Measurements from ENCODE around the gene GJC3.
A peak's percentile ranks its signal among the peaks of the same experiment; 100 is the strongest.
"Not testable (repeated sequence)": the region's sequence is repeated elsewhere in the genome, so short reads cannot be mapped to it uniquely, and the experiment has no call there.

GJC3 gene

GRCh38 chr7:99928994-99929729, at the start of gene GJC3:
GJC3 (minus strand) TSS chr7:99929620; CDS start chr7:99929620, 0 bp downstream.
- peak; percentile 61 for DNase-seq

- DNase-seq: no peak
Observed at GRCh38 chr7:99976626-99977025, 47.2 kb upstream of the GJC3 start.

DNA sequence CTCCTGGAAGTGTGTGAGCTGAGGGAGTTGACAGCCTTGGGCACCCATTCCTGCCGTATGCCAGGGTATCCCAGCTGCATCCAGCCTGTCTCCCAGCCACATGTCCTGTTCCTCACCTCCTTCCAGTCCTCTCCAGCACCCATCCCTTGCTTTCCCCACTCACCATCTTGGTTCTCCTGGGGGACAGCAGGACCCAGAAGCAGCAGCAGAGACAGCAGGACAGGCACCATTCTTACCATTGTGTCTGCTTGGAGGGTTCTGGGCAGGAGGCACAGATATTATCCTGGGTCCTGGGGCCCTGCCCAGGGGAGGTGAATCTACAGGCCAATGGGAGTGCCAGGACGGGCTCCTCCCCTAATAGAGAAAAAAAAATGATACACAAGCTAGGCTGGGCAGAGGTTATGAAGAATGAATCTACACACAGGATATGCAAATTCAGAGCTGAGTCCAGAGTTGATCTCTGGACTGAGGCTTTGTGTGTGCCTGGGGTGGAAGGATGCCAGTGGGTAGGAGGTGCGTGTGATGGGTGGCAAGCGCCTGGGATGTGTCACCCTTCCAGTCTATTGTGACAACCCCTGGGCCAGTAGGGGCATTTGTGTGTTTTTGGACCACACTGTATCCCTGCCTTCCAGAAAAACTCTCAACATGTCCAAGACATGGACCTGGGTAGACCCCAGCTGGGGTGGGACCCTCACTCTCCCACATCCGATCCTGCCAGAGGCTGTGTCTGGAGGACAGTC, 46.5 kb upstream of the GJC3 start, which contains the start of gene AZGP1:
AZGP1 (minus strand) TSS at position 250 of the 740 bp plus-strand sequence; CDS start at position 239, 11 bp downstream.
- no peak for DNase-seq

DNA sequence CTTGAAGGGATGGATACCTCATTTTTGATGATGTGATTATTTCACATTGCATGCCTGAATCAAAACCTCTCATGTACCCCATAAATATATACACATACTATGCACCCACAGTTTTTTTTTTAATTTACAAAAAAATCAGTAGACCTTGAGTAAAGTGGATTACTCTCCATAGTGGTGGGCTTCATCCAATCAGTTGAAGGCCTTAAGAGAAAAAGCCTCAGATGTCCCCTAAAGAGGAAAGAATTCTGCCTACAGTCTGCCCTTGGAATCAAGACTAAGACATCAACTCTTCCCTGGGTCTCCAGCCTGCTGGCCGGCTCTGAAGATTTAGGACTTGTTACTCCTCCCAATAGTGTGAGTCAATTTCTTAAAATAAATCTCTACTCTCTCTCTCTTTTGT, 45.3 kb upstream of the GJC3 start:
- DNase-seq: no peak

DNA sequence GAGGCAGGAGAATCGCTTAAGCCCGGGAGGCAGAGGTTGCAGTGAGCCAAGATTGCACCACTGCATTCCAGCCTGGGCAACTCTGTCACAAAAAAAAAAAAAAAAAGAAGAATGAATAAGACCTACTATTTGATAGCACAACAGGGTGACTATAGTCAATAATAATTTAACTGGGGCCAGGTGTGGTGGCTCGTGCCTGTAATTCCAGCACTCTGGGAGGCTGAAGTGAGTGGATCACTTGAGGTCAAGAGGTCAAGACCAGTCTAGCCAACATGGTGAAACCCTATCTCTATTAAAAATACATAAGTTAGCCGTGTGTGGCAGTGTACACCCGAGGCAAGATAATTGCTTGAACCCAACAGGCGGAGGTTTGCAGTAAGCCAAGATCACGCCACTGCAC, 44.4 kb upstream of the GJC3 start:
- DNase-seq: not testable (repeated sequence)

DNA sequence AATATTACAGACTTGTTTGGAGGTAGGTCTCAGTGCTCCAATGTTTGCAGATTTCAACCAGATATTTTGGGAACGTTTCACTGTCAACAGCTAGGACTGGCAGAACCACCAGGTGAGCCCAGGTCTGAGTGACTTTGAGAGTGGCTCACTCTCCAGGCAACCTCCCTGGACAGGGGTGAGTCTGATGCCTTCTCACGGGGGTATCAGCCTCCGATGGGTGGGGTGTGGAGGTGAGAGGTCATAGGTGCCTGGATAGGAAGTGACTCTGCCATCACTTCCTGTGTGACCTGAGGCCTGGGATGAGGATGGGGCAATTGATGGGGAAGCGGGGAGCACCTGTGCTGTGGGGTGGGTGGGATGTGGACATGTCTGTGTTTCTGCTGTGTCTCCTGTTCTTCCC, 41.8 kb upstream of the GJC3 start:
- DNase-seq: no peak

- DNase-seq: not testable (repeated sequence)
Observed at GRCh38 chr7:99969813-99970212, 40.4 kb upstream of the GJC3 start.

DNA sequence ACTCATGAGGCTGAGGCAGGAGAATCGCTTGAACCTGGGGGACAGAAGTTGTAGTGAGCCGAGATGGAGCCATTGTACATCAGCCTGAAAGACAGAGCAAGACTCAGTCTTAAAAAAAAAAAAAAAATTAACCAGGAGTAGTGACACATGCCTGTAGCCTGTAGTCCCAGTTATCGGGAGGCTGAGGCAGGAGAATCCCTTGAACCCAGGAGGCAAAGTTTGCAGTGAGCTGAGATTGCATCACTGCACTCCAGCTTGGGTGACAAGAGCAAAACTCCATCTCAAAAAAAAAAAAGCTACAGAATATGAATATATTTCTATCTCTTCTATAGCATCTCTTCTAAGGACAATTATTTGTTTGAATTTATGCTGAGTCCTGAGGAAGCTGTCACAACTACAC, 39.9 kb upstream of the GJC3 start:
- no peak for DNase-seq

- no peak for DNase-seq
Observed at GRCh38 chr7:99958564-99959227, 29.3 kb upstream of the GJC3 start.

DNA sequence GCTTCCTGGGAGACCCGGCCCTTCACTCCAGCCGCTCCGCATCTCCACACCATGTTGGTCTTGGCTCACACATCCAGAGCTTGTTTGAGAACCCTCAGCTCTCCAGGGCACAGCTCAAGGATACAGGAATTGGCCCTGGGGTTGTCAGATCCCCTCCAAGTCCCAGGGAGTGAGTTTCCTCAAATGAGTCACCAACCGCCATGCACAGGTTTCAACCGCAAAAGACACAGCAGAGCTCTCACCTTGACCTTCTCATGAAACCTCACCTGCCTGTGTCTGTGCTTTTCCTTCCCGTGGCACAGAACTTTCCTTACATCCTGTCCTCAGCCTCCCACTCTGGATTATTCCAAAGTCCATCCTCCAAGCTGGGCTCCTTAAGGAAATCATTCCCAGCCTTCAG, 25.8 kb upstream of the GJC3 start:
- DNase-seq: no peak

DNA sequence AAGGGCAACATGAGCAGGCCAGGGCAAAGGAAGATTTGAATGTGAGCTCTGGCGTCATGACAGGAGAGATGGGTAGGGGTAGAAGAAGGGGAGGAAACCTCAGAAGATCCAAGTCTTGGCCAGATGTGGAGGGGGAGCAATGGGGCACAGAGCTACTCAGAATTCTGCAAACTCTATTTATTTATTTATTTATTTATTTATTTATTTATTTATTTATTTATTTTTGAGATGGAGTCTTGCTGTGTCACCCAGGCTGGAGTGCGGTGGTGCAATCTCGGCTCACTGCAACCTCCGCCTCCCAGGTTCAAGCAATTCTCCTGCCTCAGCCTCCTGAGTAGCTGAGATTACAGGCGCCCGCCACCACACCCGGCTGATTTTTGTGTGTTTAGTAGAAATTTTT, 25.2 kb upstream of the GJC3 start:
- DNase-seq: not testable (repeated sequence)

- DNase-seq: no peak
Observed at GRCh38 chr7:99953649-99954048, 24.2 kb upstream of the GJC3 start.

DNA sequence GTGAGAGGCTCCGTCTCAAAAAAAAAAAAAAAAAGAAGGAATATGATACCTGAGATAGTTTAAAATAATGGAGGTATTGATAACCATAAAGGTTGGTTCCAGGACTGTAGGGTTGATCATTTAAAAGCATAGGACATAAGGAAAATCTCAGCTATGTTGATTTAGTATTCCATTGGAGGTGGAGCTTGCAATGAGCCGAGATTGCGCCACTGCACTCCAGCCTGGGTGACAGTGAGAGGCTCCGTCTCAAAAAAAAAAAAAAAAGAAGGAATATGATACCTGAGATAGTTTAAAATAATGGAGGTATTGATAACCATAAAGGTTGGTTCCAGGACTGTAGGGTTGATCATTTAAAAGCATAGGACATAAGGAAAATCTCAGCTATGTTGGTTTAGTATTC, 23.2 kb upstream of the GJC3 start:
- DNase-seq: not testable (repeated sequence)

GRCh38 chr7:99950819-99951218, 21.4 kb upstream of the GJC3 start:
- not testable (repeated sequence) for DNase-seq

DNA sequence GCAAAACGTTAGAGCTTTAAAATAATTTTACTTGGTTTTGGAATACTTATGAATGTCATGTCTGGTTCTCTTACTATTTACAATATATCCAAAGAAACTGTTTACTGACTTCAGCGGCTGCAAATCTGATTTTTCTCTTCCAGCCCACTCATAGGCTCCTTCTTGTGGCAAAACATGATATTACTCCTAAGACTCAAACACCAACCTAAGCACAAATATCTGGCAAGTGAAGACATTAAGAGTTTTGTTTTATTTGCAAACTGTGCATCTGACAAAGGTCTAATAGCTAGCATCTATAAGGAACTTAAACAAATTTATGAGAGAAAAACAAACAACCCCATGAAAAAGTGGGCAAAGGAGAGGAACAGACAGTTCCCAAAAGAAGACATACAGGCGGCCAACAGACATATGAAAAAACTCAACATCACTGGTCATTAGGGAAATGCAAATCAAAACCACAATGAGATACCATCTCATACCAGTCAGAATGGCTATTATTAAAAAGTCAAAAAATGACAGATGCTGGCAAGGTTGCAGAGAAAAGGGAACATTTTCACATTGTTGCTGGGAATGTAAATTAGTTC, 20.3 kb upstream of the GJC3 start:
- no peak for DNase-seq

DNA sequence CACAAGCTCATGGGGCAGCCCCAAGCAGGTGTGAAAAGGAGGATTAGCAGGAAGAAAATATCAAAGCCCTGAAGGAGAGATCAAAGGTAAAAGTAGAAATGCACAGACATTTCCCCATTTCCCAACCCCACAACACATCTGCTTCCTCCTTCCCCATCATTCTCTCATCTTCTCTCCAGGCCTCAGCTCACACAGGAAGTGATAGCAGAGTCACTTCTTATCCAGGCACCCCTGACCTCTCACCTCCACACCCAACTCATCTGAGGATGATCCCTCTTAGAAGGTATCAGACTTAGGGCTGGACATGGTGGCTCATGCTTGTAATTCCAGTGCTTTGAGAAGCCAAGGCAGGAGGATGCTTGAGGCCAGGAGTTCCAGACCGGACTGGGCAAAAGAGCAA, 18.2 kb upstream of the GJC3 start:
- DNase-seq: no peak

GRCh38 chr7:99944497-99945070, 15.2 kb upstream of the GJC3 start:
- DNase-seq: no peak

DNA sequence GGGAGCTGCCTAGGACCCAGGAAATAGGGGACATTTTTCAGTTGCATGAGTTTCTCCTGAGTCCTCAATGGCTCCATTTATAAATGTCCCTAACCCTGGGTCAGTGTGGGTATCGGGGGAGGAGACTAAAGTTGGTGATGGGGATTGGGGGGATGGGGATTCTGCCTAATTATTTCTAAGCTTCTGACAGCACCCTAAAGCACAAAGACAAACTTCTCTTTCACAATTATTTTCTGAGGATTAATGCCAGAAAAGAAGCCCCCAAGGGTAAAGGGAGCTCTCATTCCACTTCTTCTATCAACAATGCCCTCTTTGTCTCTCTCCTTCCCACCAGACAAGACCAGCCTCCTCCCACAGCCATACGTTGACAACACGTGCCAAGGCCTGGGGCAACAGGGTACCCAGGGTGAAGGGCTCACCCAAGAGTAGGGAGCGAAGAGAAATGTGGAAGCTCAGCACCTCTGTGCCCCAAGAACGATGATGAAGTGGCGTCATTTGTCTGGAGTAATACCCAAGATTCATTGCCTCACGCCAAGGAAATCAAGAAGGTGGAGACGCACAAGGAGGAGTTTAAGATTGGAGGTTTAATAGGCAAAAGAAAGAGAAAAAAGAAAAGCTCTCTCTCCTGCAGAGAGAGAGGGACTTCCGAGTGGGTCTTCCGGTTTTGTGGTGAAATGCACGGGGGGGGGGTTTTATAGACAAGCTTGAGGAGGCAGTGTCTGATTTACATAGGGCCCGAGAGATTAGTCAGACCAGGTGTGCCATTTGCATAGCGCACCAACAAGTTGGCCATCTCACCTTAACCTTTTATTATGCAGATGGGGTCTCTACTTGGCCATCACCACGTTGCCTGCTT, 14.4 kb upstream of the GJC3 start:
- no peak for DNase-seq

DNA sequence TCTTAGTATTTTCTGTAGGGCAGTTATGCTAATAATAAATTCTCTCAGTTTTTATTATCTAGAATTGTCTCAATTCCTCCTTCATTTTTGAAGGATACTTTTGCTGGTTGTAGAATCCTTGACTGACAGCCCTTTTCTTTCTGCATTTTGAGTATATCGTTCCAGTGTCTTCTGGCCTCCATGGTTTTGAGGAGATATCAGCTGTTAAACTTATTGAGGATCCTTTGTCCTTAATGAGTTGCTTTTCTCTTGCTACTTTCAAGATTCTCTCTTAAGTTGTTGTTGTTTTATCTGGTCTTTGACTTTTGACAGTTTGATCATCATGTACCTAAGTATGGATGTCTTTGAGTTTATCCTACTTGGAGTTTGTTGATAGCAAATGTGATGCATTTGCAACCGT, 8.9 kb upstream of the GJC3 start:
- no peak for DNase-seq

GRCh38 chr7:99935009-99935408, 5.6 kb upstream of the GJC3 start:
- DNase-seq: not testable (repeated sequence)

- DNase-seq: no peak
Observed at GRCh38 chr7:99930376-99930775, 956 bp upstream of the GJC3 start.

GRCh38 chr7:99929730-99930053, 272 bp upstream of the GJC3 start:
- no peak for DNase-seq
